Astrocyte (in vitro differentiated cells and primary cell): ENCODE data around the gene IL1RAP.

Experiments
- CTCF ChIP-seq: IDR thresholded peaks from 2 replicates; pipeline ENCODE4 v1.5.1; 2011; ENCODE audit warnings: low read depth, mild to moderate bottlenecking, inconsistent platforms, low read length, moderate library complexity; ENCODE audit not compliant: insufficient read depth
- EZH2 ChIP-seq: IDR thresholded peaks from 2 replicates; pipeline ENCODE4 v1.6.1; 2012; ENCODE audit warnings: mild to moderate bottlenecking, low read length, inconsistent platforms; ENCODE audit not compliant: insufficient read depth

- TF ChIP-seq CTCF = no peak
- TF ChIP-seq EZH2 = no peak
Measured at GRCh38 chr3:190528706-190529105, 14.8 kb downstream of the IL1RAP start.
